Caco-2 (cell line): ENCODE results near the gene DOK1. TPM values are rescaled to one million over a fixed set of nuclear protein-coding genes. Genes with fewer than 3 reads are reported as not detected.
A peak's percentile ranks its signal among the peaks of the same experiment; 100 is the strongest.

Experiments
- BruUV-seq: library from RNA; stranded (reverse); fragments of 400-500 nt; replicated peaks from 2 replicates; lab custom pipeline; 2021; lab: Mats Ljungman, UMichigan
- CTCF ChIA-PET: fragments of 300-600 bp; sonication (Branson Sonifier 250); formaldehyde crosslinking; loops from one replicate; lab custom pipeline; 2022; ENCODE audit warnings: antibody characterized with exemption; lab: Charles Lee
- POLR2A ChIA-PET: fragments of 300-600 bp; sonication (Branson Sonifier 250); formaldehyde crosslinking; loops from one replicate; lab custom pipeline; 2022; ENCODE audit warnings: antibody characterized with exemption; lab: Charles Lee
- DNase-seq, 2 experiments: peaks; one replicate each; pipeline versions ENCODE4 v3.0.0 to v3.0.0-alpha.2; 2020 to 2022
- H3K27me3 ChIP-seq: replicated peaks from 2 replicates; pipeline ENCODE4 v1.6.0; 2011; ENCODE audit warnings: low read length; ENCODE audit not compliant: control insufficient read depth, insufficient read depth
- H3K36me3 ChIP-seq: 2 replicates; pipeline ENCODE4 v1.5.1; 2011; ENCODE audit warnings: low read length; ENCODE audit not compliant: control insufficient read depth, insufficient read depth
- H3K4me1 ChIP-seq: fragments of 250-450 bp; sonication (Bioruptor Pico); 2 replicates; pipeline ENCODE4 v1.5.1; 2020; ENCODE audit warnings: mild to moderate bottlenecking
- H3K4me3 ChIP-seq: 2 replicates; pipeline ENCODE4 v1.5.1; 2011; ENCODE audit warnings: low read depth, mild to moderate bottlenecking, control low read depth, low read length
- H3K9me3 ChIP-seq: fragments of 250-450 bp; sonication (Bioruptor Pico); 2 replicates; pipeline ENCODE4 v1.5.1; 2020; ENCODE audit warnings: mild to moderate bottlenecking, moderate library complexity
- H3K27ac Mint-ChIP-seq: one replicate; pipeline ENCODE4 v1.8.0; 2022; ENCODE audit warnings: mixed read lengths; ENCODE audit not compliant: unreplicated experiment
- H3K27me3 Mint-ChIP-seq: one replicate; pipeline ENCODE4 v1.8.0; 2022; ENCODE audit warnings: mixed read lengths; ENCODE audit not compliant: insufficient read depth, unreplicated experiment
- H3K36me3 Mint-ChIP-seq: one replicate; pipeline ENCODE4 v1.8.0; 2022; ENCODE audit warnings: mild to moderate bottlenecking, mixed read lengths; ENCODE audit not compliant: insufficient read depth, unreplicated experiment
- H3K4me1 Mint-ChIP-seq: one replicate; pipeline ENCODE4 v1.8.0; 2022; ENCODE audit warnings: low read depth, mixed read lengths; ENCODE audit not compliant: unreplicated experiment
- H3K4me3 Mint-ChIP-seq: one replicate; pipeline ENCODE4 v1.8.0; 2022; ENCODE audit warnings: mild to moderate bottlenecking, moderate library complexity, mixed read lengths; ENCODE audit not compliant: unreplicated experiment
- H3K9me3 Mint-ChIP-seq: one replicate; pipeline ENCODE4 v1.8.0; 2022; ENCODE audit warnings: mixed read lengths; ENCODE audit not compliant: unreplicated experiment
- intact Hi-C: fragments of 100-400 bp; cut with micrococcal nuclease; formaldehyde crosslinking; loops from one replicate; pipeline ENCODE4 v1.10.0; 2022; ENCODE audit not compliant: unreplicated experiment
- total RNA-seq: library from RNA; stranded (reverse); gene quantifications from 2 replicates; pipeline ENCODE4 v1.2.3, GENCODE V29; 2022
- TF ChIP-seq, protein P1 (sequence below), 2 experiments: fragments of 200-600 bp in 1 of 2; IDR thresholded peaks; 1 replicate in 1 of 2; 2 replicates in 1 of 2; pipeline versions ENCODE4 v1.5.1 to v1.8.0; 2011 to 2022; ENCODE audit warnings: antibody characterized with exemption in 1 of 2, control low read depth in 1 of 2, inconsistent platforms in 1 of 2, low read depth in 1 of 2, low read length in 1 of 2, mild to moderate bottlenecking in 1 of 2, moderate library complexity in 1 of 2; ENCODE audit not compliant: insufficient read depth in 1 of 2, severe bottlenecking in 1 of 2, unreplicated experiment in 1 of 2

DOK1 gene
- total RNA-seq, 1 experiment from 2014 or later, result 5.1 TPM

DNA sequence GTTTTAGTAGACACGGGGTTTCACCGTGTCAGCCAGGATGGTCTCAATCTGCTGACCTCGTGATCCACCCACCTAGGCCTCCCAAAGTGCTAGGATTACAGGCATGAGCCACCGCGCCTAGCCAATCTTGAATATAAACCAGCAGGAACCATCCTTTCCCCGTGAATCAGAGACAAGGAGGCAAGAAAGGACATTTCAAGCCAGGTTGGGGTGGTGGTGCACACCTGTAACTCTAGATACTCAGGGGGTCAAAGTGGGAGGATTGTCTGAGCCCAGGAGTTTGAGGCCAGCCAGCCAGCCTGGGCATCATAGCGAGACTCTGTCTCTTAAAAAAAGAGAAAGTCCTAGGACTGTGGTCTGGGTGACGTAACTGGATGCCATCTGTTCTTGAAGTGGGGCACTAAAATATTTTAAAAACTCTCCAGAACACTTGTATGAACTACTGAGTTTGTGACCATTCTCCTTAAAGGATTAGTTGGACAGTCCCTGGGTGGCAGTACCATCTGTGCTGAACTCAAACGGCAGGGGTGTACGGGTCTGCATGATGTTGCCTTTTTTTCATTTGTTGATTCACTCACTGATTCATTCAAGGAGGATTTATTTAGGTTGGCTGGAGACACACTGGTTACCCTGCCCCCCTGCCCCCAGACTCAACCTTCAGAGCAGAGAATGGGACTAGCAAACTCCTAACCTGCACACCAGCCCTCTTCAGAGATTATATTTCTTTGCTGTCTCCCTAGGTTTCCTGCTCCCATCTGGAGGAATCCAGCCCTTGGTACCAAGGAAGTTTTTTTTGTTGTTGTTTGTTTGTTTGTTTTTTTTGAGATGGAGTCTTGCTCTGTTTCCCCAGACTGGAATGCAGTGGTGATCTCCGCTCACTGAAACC, 43.2 kb upstream of the DOK1 start:
- POLR2A ChIA-PET, result no interaction called here
- Mint-ChIP-seq H3K4me1 (peaks cover 13% of the 10 kb centered on the region), H3K27me3 (no peaks in the 10 kb centered on the region), H3K36me3 (peaks cover 24% of the 10 kb centered on the region), H3K9me3 (no peaks in the 10 kb centered on the region), H3K4me3 (no peak overlapping the region), H3K27ac (no peak overlapping the region)
- CTCF ChIA-PET, result interaction anchor here (1.4 kb wide), 1 partner anchor 21 kb away, joined by 4 read pairs; no protein-coding TSS in a partner anchor
- Histone ChIP-seq H3K4me1 (peaks cover 12% of the 10 kb centered on the region), H3K27me3 (no peaks in the 10 kb centered on the region), H3K9me3 (no peaks in the 10 kb centered on the region), H3K4me3 (no peak overlapping the region), H3K36me3 (no peaks in the 10 kb centered on the region)
- no TSS peak for BruUV-seq
- TF ChIP-seq, protein P1, sequence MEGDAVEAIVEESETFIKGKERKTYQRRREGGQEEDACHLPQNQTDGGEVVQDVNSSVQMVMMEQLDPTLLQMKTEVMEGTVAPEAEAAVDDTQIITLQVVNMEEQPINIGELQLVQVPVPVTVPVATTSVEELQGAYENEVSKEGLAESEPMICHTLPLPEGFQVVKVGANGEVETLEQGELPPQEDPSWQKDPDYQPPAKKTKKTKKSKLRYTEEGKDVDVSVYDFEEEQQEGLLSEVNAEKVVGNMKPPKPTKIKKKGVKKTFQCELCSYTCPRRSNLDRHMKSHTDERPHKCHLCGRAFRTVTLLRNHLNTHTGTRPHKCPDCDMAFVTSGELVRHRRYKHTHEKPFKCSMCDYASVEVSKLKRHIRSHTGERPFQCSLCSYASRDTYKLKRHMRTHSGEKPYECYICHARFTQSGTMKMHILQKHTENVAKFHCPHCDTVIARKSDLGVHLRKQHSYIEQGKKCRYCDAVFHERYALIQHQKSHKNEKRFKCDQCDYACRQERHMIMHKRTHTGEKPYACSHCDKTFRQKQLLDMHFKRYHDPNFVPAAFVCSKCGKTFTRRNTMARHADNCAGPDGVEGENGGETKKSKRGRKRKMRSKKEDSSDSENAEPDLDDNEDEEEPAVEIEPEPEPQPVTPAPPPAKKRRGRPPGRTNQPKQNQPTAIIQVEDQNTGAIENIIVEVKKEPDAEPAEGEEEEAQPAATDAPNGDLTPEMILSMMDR (IDR thresholded peaks at IDR 0.05; ENCODE audit: insufficient read depth in 1 of 2, low read depth in 1 of 2, low read length in 1 of 2, severe bottlenecking in 1 of 2, unreplicated experiment in 1 of 2), result no peak
- peak in 1 of 2 experiments; percentile 26 for DNase-seq
- intact Hi-C loops, result no loop called here

DNA sequence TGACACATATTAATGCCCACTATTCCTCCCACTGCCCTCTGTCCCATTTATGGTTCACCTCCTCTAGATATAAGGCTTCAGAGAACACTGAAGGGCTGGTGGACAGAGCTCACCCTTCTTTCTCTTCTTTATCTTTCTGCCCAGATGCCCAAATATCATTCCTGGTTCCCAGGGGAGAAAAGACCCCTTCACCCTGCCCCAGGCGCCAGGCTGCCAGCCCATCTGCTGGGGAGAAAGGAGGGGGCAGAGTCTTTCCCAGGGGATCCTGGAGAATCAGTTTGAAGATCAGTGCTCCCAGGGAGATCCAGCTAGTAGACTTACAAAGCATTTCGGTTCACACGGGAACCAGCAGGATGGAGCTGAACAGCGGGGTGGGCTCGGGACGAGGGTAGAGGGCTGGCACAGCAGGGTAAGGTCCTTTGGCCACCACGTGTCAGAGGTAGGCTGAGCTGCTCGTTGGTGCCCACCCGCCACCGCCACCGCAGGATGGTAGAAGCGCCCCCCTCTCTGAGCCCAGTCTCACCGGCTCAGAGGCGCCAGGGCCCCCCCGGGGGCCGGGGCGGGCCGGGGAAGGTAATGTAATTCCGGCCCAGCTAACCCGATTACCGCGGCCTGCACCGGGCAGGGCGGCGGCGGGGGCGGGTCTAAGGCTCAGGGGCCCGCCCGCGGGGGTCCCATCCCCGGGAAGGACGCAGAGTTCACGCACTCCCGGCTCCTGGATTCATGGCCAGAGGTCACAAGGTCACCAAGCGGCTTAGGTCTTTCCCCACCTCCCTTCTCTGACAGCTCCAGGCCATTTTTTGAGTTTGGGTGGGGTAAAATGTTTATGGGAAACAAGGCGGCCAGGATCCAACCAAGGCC, 41.5 kb upstream of the DOK1 start:
- intact Hi-C loops, result no loop called here
- H3K9me3 ChIP-seq, result no peaks in the 10 kb centered on the region
- H3K4me1 ChIP-seq, result 0 out of 2 replicates have a peak, but pooled peaks cover 8% of the 10 kb centered on the region
- TF ChIP-seq, protein P1 (IDR thresholded peaks at IDR 0.05; ENCODE audit: insufficient read depth in 1 of 2, low read depth in 1 of 2, low read length in 1 of 2, severe bottlenecking in 1 of 2, unreplicated experiment in 1 of 2), result no peak
- Mint-ChIP-seq H3K4me1 (peaks cover 8% of the 10 kb centered on the region), H3K4me3 (no peak overlapping the region), H3K27me3 (peaks cover 3% of the 10 kb centered on the region), H3K9me3 (no peaks in the 10 kb centered on the region), H3K27ac (no peak overlapping the region), H3K36me3 (peaks cover 8% of the 10 kb centered on the region)
- H3K4me3 ChIP-seq, result no peak overlapping the region
- DNase-seq, result peak in 1 of 2 experiments; percentile 27
- H3K27me3 ChIP-seq, result no peaks in the 10 kb centered on the region
- H3K36me3 ChIP-seq, result no peaks in the 10 kb centered on the region
- POLR2A ChIA-PET, result no interaction called here
- CTCF ChIA-PET, result interaction anchor here (1.4 kb wide), 1 partner anchor 19 kb away, joined by 4 read pairs; no protein-coding TSS in a partner anchor
- no TSS peak for BruUV-seq
